ENCODE results near the gene SH3RF3. TPM values are rescaled to one million over a fixed set of nuclear protein-coding genes. Genes with fewer than 3 reads are reported as not detected.

SH3RF3 gene
- total RNA-seq, 1 experiment from 2014 or later: not detected

GRCh38 chr2:109458512-109458911, 329.5 kb downstream of the SH3RF3 start:
- POLR2A ChIA-PET: interaction anchor here (0.6 kb wide), 1 partner anchor 230 kb away, joined by 3 read pairs; no protein-coding TSS in a partner anchor
- no TSS peak for BruUV-seq (replicated peaks)
- H3K27me3 ChIP-seq (ENCODE audit: insufficient read depth, low read length): peaks cover 12% of the 10 kb centered on the region; the same call in 1 of the 2 replicates
- H3K36me3 ChIP-seq (ENCODE audit: control insufficient read depth in 1 of 2, insufficient read depth in 2 of 2, low read length in 2 of 2): no peaks in the 10 kb centered on the region
- DNase-seq (ENCODE audit: low read depth, low spot score): no peak
- no peak for ATAC-seq
- TF ChIP-seq JUND (IDR thresholded peaks at IDR 0.05) (no peak), POLR2A (IDR thresholded peaks at IDR 0.05; ENCODE audit: borderline replicate concordance, extremely low read depth, insufficient read depth, insufficient read length) (no peak), EZH2phosphoT487 (IDR thresholded peaks at IDR 0.05; ENCODE audit: borderline replicate concordance) (no peak)
- no peak overlapping the region for H3K4me3 ChIP-seq (replicated peaks in 1 of 2; ENCODE audit: low read depth in 1 of 2, low read length in 2 of 2)
- no peak overlapping the region for H3K9ac ChIP-seq (ENCODE audit: low read length)
- CTCF ChIA-PET: interaction anchor here (1.0 kb wide), 1 partner anchor 9 kb away, joined by 3 read pairs; no protein-coding TSS in a partner anchor
- H3K79me2 ChIP-seq (ENCODE audit: insufficient read depth, low read length): no peaks in the 10 kb centered on the region
- no peaks in the 10 kb centered on the region for H3K9me3 ChIP-seq (ENCODE audit: control insufficient read depth in 1 of 2, insufficient read depth in 1 of 2, low read depth in 1 of 2, low read length in 2 of 2)
- H2AFZ ChIP-seq (ENCODE audit: low read depth, low read length, poor library complexity, severe bottlenecking): no peak overlapping the region
- no peaks in the 10 kb centered on the region for H3K9me2 ChIP-seq (ENCODE audit: insufficient read depth)
- no peak overlapping the region for H3K27ac ChIP-seq (ENCODE audit: low read depth, low read length)
- intact Hi-C loops (cut with micrococcal nuclease): no loop called here
- RAD21 ChIA-PET (ENCODE audit: low non-redundant PET in 1 of 2, low total read pairs in 2 of 2, uncharacterized antibody in 2 of 2, unreplicated experiment in 2 of 2): no interaction called here
- H3K4me2 ChIP-seq (ENCODE audit: low read length): no peak overlapping the region
- H4K20me1 ChIP-seq (ENCODE audit: insufficient read depth): no peaks in the 10 kb centered on the region; the same call in 1 of the 2 replicates
- H3K4me1 ChIP-seq (ENCODE audit: control insufficient read depth in 1 of 2, insufficient read depth in 2 of 2, low read length in 2 of 2): peaks cover 4 to 11% of the 10 kb centered on the region in 2 experiments; a peak in 3 of 4 replicates

GRCh38 chr2:109459485-109459884, 330.5 kb downstream of the SH3RF3 start:
- Histone ChIP-seq H3K27ac (ENCODE audit: low read depth, low read length) (no peak overlapping the region), H3K27me3 (ENCODE audit: insufficient read depth, low read length) (peaks cover 12% of the 10 kb centered on the region; the same call in 1 of the 2 replicates), H3K4me1 (ENCODE audit: control insufficient read depth in 1 of 2, insufficient read depth in 2 of 2, low read length in 2 of 2) (peaks cover 4 to 11% of the 10 kb centered on the region in 2 experiments; a peak in 3 of 4 replicates), H3K4me3 (replicated peaks in 1 of 2; ENCODE audit: low read depth in 1 of 2, low read length in 2 of 2) (no peak overlapping the region), H4K20me1 (ENCODE audit: insufficient read depth) (no peaks in the 10 kb centered on the region; the same call in 1 of the 2 replicates), H3K9ac (ENCODE audit: low read length) (no peak overlapping the region), H3K36me3 (ENCODE audit: control insufficient read depth in 1 of 2, insufficient read depth in 2 of 2, low read length in 2 of 2) (no peaks in the 10 kb centered on the region), H3K4me2 (ENCODE audit: low read length) (no peak overlapping the region), H3K9me2 (ENCODE audit: insufficient read depth) (no peaks in the 10 kb centered on the region), H2AFZ (ENCODE audit: low read depth, low read length, poor library complexity, severe bottlenecking) (no peak overlapping the region), H3K79me2 (ENCODE audit: insufficient read depth, low read length) (no peaks in the 10 kb centered on the region), H3K9me3 (ENCODE audit: control insufficient read depth in 1 of 2, insufficient read depth in 1 of 2, low read depth in 1 of 2, low read length in 2 of 2) (no peaks in the 10 kb centered on the region)
- ATAC-seq (no peak), DNase-seq (ENCODE audit: low read depth, low spot score) (no peak)
- CTCF ChIA-PET: no interaction called here
- RAD21 ChIA-PET (ENCODE audit: low non-redundant PET in 1 of 2, low total read pairs in 2 of 2, uncharacterized antibody in 2 of 2, unreplicated experiment in 2 of 2): no interaction called here
- BruUV-seq (replicated peaks): no TSS peak
- TF ChIP-seq MAX (IDR thresholded peaks at IDR 0.05) (no peak), RAD21 (IDR thresholded peaks at IDR 0.05; ENCODE audit: low read depth) (no peak), EZH2phosphoT487 (IDR thresholded peaks at IDR 0.05; ENCODE audit: borderline replicate concordance) (no peak), FOSL1 (IDR thresholded peaks at IDR 0.05; ENCODE audit: low read depth) (no peak), CBX3 (IDR thresholded peaks at IDR 0.05; ENCODE audit: low read depth) (no peak), ATF3 (IDR thresholded peaks at IDR 0.05) (no peak), EGR1 (IDR thresholded peaks at IDR 0.05; ENCODE audit: low read depth) (no peak), TCF7L2 (IDR thresholded peaks at IDR 0.05; ENCODE audit: borderline replicate concordance, extremely low read depth, insufficient read depth, insufficient read length) (no peak), ZNF274 (IDR thresholded peaks at IDR 0.05; ENCODE audit: low read depth, low read length) (no peak), ZFX (IDR thresholded peaks at IDR 0.05) (no peak), CEBPB (IDR thresholded peaks at IDR 0.05; ENCODE audit: low read depth) (no peak), SRF (IDR thresholded peaks at IDR 0.05; ENCODE audit: low read depth) (no peak), JUND (IDR thresholded peaks at IDR 0.05) (no peak)
- POLR2A ChIA-PET: interaction anchor here (0.8 kb wide), 1 partner anchor 10 kb away, joined by 3 read pairs; no protein-coding TSS in a partner anchor
- intact Hi-C loops (cut with micrococcal nuclease): no loop called here

Data from HCT116 (cell line).